Measurements from ENCODE around the gene DEFB121. TPM values are rescaled to one million over a fixed set of nuclear protein-coding genes. Genes with fewer than 3 reads are reported as not detected.

The DEFB121 gene
- total RNA-seq, 4 donors from 2014 or later: not detected

- TF ChIP-seq CTCF (IDR thresholded peaks at IDR 0.05) (no peak), POLR2A (IDR thresholded peaks at IDR 0.05) (no peak)
- no peaks in the 10 kb centered on the region for H3K27me3 ChIP-seq
- no peak for DNase-seq
- H3K36me3 ChIP-seq: no peaks in the 10 kb centered on the region
- H3K9me3 ChIP-seq: no peaks in the 10 kb centered on the region
- intact Hi-C loops (cut with DNase I): no loop called here
- no peaks in the 10 kb centered on the region for H3K4me1 ChIP-seq
- H3K4me3 ChIP-seq (replicated peaks in 1 of 3): no peak overlapping the region
- H3K27ac ChIP-seq: no peak overlapping the region
- WGBS, 2 donors: 59 to 61% methylated on average over 1 of the region's 1 CpG
These were observed 50.0 kb downstream of the DEFB121 start for GRCh38 chr20:31355981-31356380.

Small RNA genes within 50 kb of the gene (small RNA-seq; reads per million reads assigned to genes)
- gene DEFB117 (not detected), gene RF00561 (not detected), gene RNA5SP480 (not detected)

Other genes starting within 250 kb of the DEFB121 start
- gene DEFB115, start 148.6 kb downstream of the DEFB121 start, total RNA-seq: not detected
- gene DEFB116, start 97.6 kb downstream of the DEFB121 start, total RNA-seq: not detected
- gene DEFB118, start 37.6 kb downstream of the DEFB121 start, total RNA-seq: not detected
- 1 to 10 TPM in 2 of 4 donors, not detected in 2; 2.0 to 3.1 TPM for gene DEFB119, start 15.6 kb downstream of the DEFB121 start, total RNA-seq
- 1 to 10 TPM in 1 of 4 donors, not detected in 3; 6.9 TPM for gene DEFB123, start 34.4 kb upstream of the DEFB121 start, total RNA-seq
- not detected for gene DEFB124, start 68.9 kb upstream of the DEFB121 start, total RNA-seq
- gene REM1, start 69.1 kb upstream of the DEFB121 start, total RNA-seq: 1 to 10 TPM in 2 of 4 donors, under 1 TPM in 2; 0.54 to 3.4 (median 0.98) TPM
- gene HM13, start 108.2 kb upstream of the DEFB121 start, total RNA-seq: 100 to 1,000 TPM in 2 of 4 donors, 10 to 100 TPM in 2; 82.8 to 136 (median 111) TPM
- 1,000 to 10,000 TPM; 1,083 to 1,350 (median 1,205) TPM for gene ID1, start 199.1 kb upstream of the DEFB121 start, total RNA-seq
- 1 to 10 TPM; 1.1 to 4.8 (median 3.4) TPM for gene COX4I2, start 231.7 kb upstream of the DEFB121 start, total RNA-seq

Data from thyroid gland (tissue), 4 donors.